Right atrium auricular region (tissue), 2 donors: Measurements from ENCODE around the gene ADGRG6. TPM values are rescaled to one million over a fixed set of nuclear protein-coding genes. Genes with fewer than 3 reads are reported as not detected.

Experiments used
- DNase-seq: peaks from one replicate; pipeline ENCODE4 v3.0.0-alpha.2; 2019; ENCODE audit warnings: low spot score
- H3K27ac ChIP-seq, 2 donors: fragments of 200-600 bp; sonication (generic); 1 replicate in 1 of 2; 2 replicates in 1 of 2; pipeline ENCODE4 v1.5.1; 2016 to 2019
- H3K27me3 ChIP-seq, 2 donors: fragments of 200-600 bp; sonication (generic); one replicate each; pipeline versions ENCODE4 v1.5.1 to v1.6.0; 2017 to 2019
- H3K36me3 ChIP-seq: fragments of 200-600 bp; sonication (generic); one replicate; pipeline ENCODE4 v1.5.1; 2016
- H3K4me1 ChIP-seq, 2 donors: fragments of 200-600 bp; sonication (generic); one replicate each; pipeline versions ENCODE4 v1.5.1 to v1.6.0; 2017 to 2019
- H3K4me3 ChIP-seq, 2 donors: fragments of 200-600 bp; sonication (generic); 1 replicate in 1 of 2; 2 replicates in 1 of 2; pipeline ENCODE4 v1.5.1; 2017 to 2019; ENCODE audit warnings: mild to moderate bottlenecking in 1 of 2, moderate library complexity in 1 of 2
- H3K9me3 ChIP-seq, 2 donors: fragments of 200-600 bp; sonication (generic); one replicate each; pipeline ENCODE4 v1.5.1; 2019
- CTCF ChIP-seq, 2 donors: fragments of 200-600 bp; sonication (generic); IDR thresholded peaks; one replicate each; pipeline ENCODE4 v1.5.1; 2019; ENCODE audit warnings: antibody characterized with exemption in 2 of 2
- total RNA-seq, 2 donors: library from RNA; depleted of rRNA; stranded (reverse); fragments of >200 nt; gene quantifications; one replicate each; pipeline ENCODE4 v1.1.0, GENCODE V29; 2016

ADGRG6 gene
- total RNA-seq, 2 donors from 2014 or later, result 9.2 to 20.6 TPM

- no peaks in the 10 kb centered on the region for H3K27me3 ChIP-seq
- DNase-seq, result no peak
- no peak overlapping the region for H3K27ac ChIP-seq
- no peak overlapping the region for H3K4me3 ChIP-seq
- TF ChIP-seq CTCF (IDR thresholded peaks at IDR 0.05), result no peak
- H3K4me1 ChIP-seq, result no peaks in the 10 kb centered on the region
- no peaks in the 10 kb centered on the region for H3K9me3 ChIP-seq
- no peaks in the 10 kb centered on the region for H3K36me3 ChIP-seq
Measured at GRCh38 chr6:142407685-142408273, 106.0 kb downstream of the ADGRG6 start.

- TF ChIP-seq CTCF (IDR thresholded peaks at IDR 0.05), result no peak
Measured at GRCh38 chr6:142408409-142408808, 106.6 kb downstream of the ADGRG6 start.

DNA sequence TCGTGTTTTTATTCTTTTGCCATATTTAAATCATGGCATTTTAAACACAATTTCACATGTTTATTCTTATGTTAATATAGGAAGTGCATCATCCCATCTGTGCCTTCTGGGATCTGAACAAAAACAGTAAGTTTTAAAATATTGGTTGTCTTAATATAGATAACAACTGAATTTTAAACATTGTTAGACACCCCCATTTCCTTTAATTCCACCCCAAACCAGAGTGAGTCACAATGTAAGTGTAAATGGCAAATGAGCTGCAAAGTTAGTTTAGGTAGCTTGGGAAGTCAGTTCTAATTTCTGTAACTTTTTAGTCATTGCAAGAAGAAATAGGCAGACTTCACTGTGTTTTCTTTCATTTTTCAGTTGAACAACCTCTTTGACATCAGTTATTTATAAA, 108.0 kb downstream of the ADGRG6 start:
- Histone ChIP-seq H3K4me1 (no peaks in the 10 kb centered on the region), H3K9me3 (no peaks in the 10 kb centered on the region), H3K27me3 (no peaks in the 10 kb centered on the region), H3K36me3 (no peaks in the 10 kb centered on the region), H3K4me3 (no peak overlapping the region), H3K27ac (no peak overlapping the region)
- TF ChIP-seq CTCF (IDR thresholded peaks at IDR 0.05), result no peak
- no peak for DNase-seq

More at GRCh38 chr6:142408409-142408808, 106.6 kb downstream of the ADGRG6 start:
- no peak overlapping the region for H3K4me3 ChIP-seq
- DNase-seq, result no peak
- no peaks in the 10 kb centered on the region for H3K4me1 ChIP-seq
- H3K9me3 ChIP-seq, result no peaks in the 10 kb centered on the region
- H3K27me3 ChIP-seq, result no peaks in the 10 kb centered on the region
- H3K36me3 ChIP-seq, result no peaks in the 10 kb centered on the region
- H3K27ac ChIP-seq, result no peak overlapping the region

DNA sequence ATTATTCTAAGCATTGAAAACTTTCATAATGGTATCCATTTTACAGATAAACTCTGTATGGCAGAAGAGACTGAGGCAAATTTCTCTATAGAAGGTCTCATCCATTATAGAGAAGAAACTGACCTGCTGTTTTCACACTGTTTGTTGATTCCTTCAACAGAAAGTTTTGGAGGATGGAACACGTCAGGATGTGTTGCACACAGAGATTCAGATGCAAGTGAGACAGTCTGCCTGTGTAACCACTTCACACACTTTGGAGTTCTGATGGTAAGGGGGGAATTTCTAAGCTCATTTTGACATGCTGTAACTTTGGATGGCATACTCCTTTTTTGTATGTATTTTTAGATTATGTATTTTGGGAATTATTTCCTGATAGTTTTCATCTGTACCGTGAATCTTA, 109.3 kb downstream of the ADGRG6 start:
- no peak for DNase-seq
- Histone ChIP-seq H3K27ac (no peak overlapping the region), H3K4me1 (no peaks in the 10 kb centered on the region), H3K9me3 (no peaks in the 10 kb centered on the region), H3K36me3 (no peaks in the 10 kb centered on the region), H3K4me3 (no peak overlapping the region), H3K27me3 (no peaks in the 10 kb centered on the region)
- no peak for TF ChIP-seq CTCF (IDR thresholded peaks at IDR 0.05)

DNA sequence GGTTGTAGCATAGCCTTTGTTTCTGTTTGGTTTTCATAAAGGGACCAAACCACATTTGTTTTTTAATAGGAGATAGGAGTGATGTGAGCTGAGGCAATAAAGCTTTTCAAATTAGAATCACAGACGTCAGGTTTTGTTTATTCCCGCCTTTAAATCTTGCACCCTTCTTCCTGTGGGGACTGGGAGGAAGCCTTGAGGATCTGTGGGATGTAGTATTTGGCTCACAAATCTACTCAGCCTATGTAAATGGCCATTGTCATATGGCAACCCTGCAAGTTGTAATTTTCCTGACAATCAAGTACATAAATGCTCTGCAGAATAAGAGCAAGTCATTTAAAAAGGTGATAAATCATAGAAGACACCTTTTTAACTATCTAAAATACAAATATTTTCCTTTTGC, 110.4 kb downstream of the ADGRG6 start:
- H3K27ac ChIP-seq, result no peak overlapping the region
- H3K4me3 ChIP-seq, result no peak overlapping the region
- H3K4me1 ChIP-seq, result no peaks in the 10 kb centered on the region
- H3K27me3 ChIP-seq, result no peaks in the 10 kb centered on the region
- no peak for TF ChIP-seq CTCF (IDR thresholded peaks at IDR 0.05)
- no peak for DNase-seq
- H3K9me3 ChIP-seq, result no peaks in the 10 kb centered on the region
- H3K36me3 ChIP-seq, result no peaks in the 10 kb centered on the region

GRCh38 chr6:142412658-142413057, 110.9 kb downstream of the ADGRG6 start:
- DNase-seq, result no peak
- TF ChIP-seq CTCF (IDR thresholded peaks at IDR 0.05), result no peak
- no peaks in the 10 kb centered on the region for H3K36me3 ChIP-seq
- H3K9me3 ChIP-seq, result no peaks in the 10 kb centered on the region
- H3K4me3 ChIP-seq, result no peak overlapping the region
- no peaks in the 10 kb centered on the region for H3K27me3 ChIP-seq
- no peak overlapping the region for H3K27ac ChIP-seq
- no peaks in the 10 kb centered on the region for H3K4me1 ChIP-seq
